Colonic mucosa (tissue), 4 donors: ENCODE data around the gene MRPL36. TPM values are rescaled to one million over a fixed set of nuclear protein-coding genes. Genes with fewer than 3 reads are reported as not detected.

ENCODE experiments used
- DNase-seq: peaks from one replicate; pipeline ENCODE4 v3.0.0-alpha.2; 2020
- H3K27ac ChIP-seq: fragments of 200-600 bp; one replicate; pipeline ENCODE4 v1.8.0; 2021
- H3K27me3 ChIP-seq: fragments of 200-600 bp; one replicate; pipeline ENCODE4 v1.8.0; 2021
- H3K36me3 ChIP-seq: fragments of 200-600 bp; one replicate; pipeline ENCODE4 v1.8.0; 2021
- H3K4me1 ChIP-seq: fragments of 200-600 bp; one replicate; pipeline ENCODE4 v1.8.0; 2021; ENCODE audit warnings: mild to moderate bottlenecking
- H3K4me3 ChIP-seq: fragments of 200-600 bp; one replicate; pipeline ENCODE4 v1.8.0; 2021
- H3K9ac ChIP-seq, 2 donors: one replicate each; pipeline ENCODE4 v1.7.0; 2013; ENCODE audit warnings: control low read depth in 2 of 2, low read depth in 2 of 2, low read length in 2 of 2
- H3K9me3 ChIP-seq: fragments of 200-600 bp; one replicate; pipeline ENCODE4 v1.8.0; 2021
- CTCF ChIP-seq: fragments of 200-600 bp; IDR thresholded peaks from one replicate; pipeline ENCODE4 v1.8.0; 2022; ENCODE audit warnings: antibody characterized with exemption, mild to moderate bottlenecking
- intact Hi-C: fragments of 100-400 bp; cut with DNase I; formaldehyde crosslinking; loops from one replicate; pipeline ENCODE4 v1.14.1; 2022
- total RNA-seq, 2 donors: library from RNA; stranded (reverse); fragmentation: NEBNext Ultra II Directional in 1 of 2; extraction: Animal tissue kit (Norgen Biotek cat#: 25700) in 1 of 2; gene quantifications; one replicate each; pipeline ENCODE4 v1.2.1, GENCODE V29; 2021
- donor health status: healthy.
- donor health status: DM: no; HTN: no; CAD: no.
- donor health status: DM: no; HTN: no; CAD: no.

Gene MRPL36
- total RNA-seq, 2 donors from 2014 or later, result 33.0 to 56.3 TPM

- Histone ChIP-seq H3K9ac (no peak overlapping the region), H3K9me3 (no peaks in the 10 kb centered on the region), H3K4me1 (no peaks in the 10 kb centered on the region), H3K27ac (no peak overlapping the region), H3K36me3 (peaks cover 9% of the 10 kb centered on the region), H3K27me3 (no peaks in the 10 kb centered on the region), H3K4me3 (no peak overlapping the region)
- DNase-seq, result no peak
- no peak for TF ChIP-seq CTCF
- intact Hi-C loops, result no loop called here
Measured at GRCh38 chr5:1815071-1815786, 15.6 kb upstream of the MRPL36 start.

GRCh38 chr5:1814183-1815020 lies 14.8 kb upstream of the MRPL36 start:
- peaks cover 9% of the 10 kb centered on the region for H3K36me3 ChIP-seq

GRCh38 chr5:1810581-1811101 lies 11.0 kb upstream of the MRPL36 start:
- no peak overlapping the region for H3K9ac ChIP-seq
- TF ChIP-seq CTCF, result no peak

More at GRCh38 chr5:1814183-1815020, 14.8 kb upstream of the MRPL36 start:
- Histone ChIP-seq H3K27ac (no peak overlapping the region), H3K4me3 (no peak overlapping the region), H3K27me3 (no peaks in the 10 kb centered on the region), H3K4me1 (no peaks in the 10 kb centered on the region), H3K9me3 (no peaks in the 10 kb centered on the region), H3K9ac (no peak overlapping the region)
- no peak for TF ChIP-seq CTCF
- intact Hi-C loops, result no loop called here
- DNase-seq, result no peak

GRCh38 chr5:1809416-1810035 lies 9.9 kb upstream of the MRPL36 start:
- H3K27ac ChIP-seq, result no peak overlapping the region
- H3K9ac ChIP-seq, result no peak overlapping the region
- no peak overlapping the region for H3K4me3 ChIP-seq
- TF ChIP-seq CTCF, result no peak
- H3K9me3 ChIP-seq, result no peaks in the 10 kb centered on the region
- H3K36me3 ChIP-seq, result peaks cover 15% of the 10 kb centered on the region
- no peaks in the 10 kb centered on the region for H3K27me3 ChIP-seq
- intact Hi-C loops, result no loop called here
- DNase-seq, result no peak
- H3K4me1 ChIP-seq, result no peaks in the 10 kb centered on the region

More at GRCh38 chr5:1810581-1811101, 11.0 kb upstream of the MRPL36 start:
- intact Hi-C loops, result no loop called here
- Histone ChIP-seq H3K27ac (no peak overlapping the region), H3K9me3 (no peaks in the 10 kb centered on the region), H3K36me3 (peaks cover 15% of the 10 kb centered on the region), H3K27me3 (no peaks in the 10 kb centered on the region), H3K4me3 (no peak overlapping the region), H3K4me1 (no peaks in the 10 kb centered on the region)
- no peak for DNase-seq

- no peak for TF ChIP-seq CTCF
- Histone ChIP-seq H3K9me3 (no peaks in the 10 kb centered on the region), H3K4me1 (no peaks in the 10 kb centered on the region), H3K27ac (no peak overlapping the region), H3K27me3 (no peaks in the 10 kb centered on the region), H3K36me3 (peaks cover 11% of the 10 kb centered on the region), H3K4me3 (no peak overlapping the region), H3K9ac (no peak overlapping the region)
- intact Hi-C loops, result no loop called here
- DNase-seq, result no peak
Measured at GRCh38 chr5:1808439-1808838, 8.8 kb upstream of the MRPL36 start.
